GM23338 (cell line): ENCODE data around the gene C1orf115.
"Not testable (repeated sequence)": the region's sequence is repeated elsewhere in the genome, so short reads cannot be mapped to it uniquely, and the experiment has no call there.

ENCODE experiments used
- CREB1 ChIP-seq: fragments of 250-450 bp; sonication (Bioruptor Pico); IDR thresholded peaks from 2 replicates; pipeline ENCODE4 v1.5.0; 2020; ENCODE audit warnings: low read depth, mild to moderate bottlenecking, moderate library complexity
- CTCF ChIP-seq, 2 experiments: fragments of 200-600 bp in 1 of 2; sonication (generic) in 1 of 2; conservative IDR thresholded peaks; 2 replicates each; pipeline versions ENCODE4 v1.5.1 to v1.6.1; 2016 to 2017; ENCODE audit warnings: antibody characterized with exemption in 2 of 2, low read depth in 2 of 2, mild to moderate bottlenecking in 2 of 2, moderate library complexity in 1 of 2
- EZH2 ChIP-seq: fragments of 200-600 bp; sonication (generic); IDR thresholded peaks from one replicate; pipeline ENCODE4 v1.8.0; 2017; ENCODE audit warnings: antibody characterized with exemption, mild to moderate bottlenecking, low read depth; ENCODE audit not compliant: unreplicated experiment
- EZH2phosphoT487 ChIP-seq: fragments of 200-600 bp; sonication (generic); IDR thresholded peaks from one replicate; pipeline ENCODE4 v1.8.1; 2018; ENCODE audit warnings: antibody characterized with exemption; ENCODE audit not compliant: unreplicated experiment
- JUNB ChIP-seq: IDR thresholded peaks from one replicate; pipeline ENCODE4 v1.6.1; 2016; ENCODE audit warnings: antibody characterized with exemption; ENCODE audit not compliant: unreplicated experiment
- NANOG ChIP-seq: IDR thresholded peaks from 2 replicates; pipeline ENCODE4 v1.6.1; 2016; ENCODE audit warnings: antibody characterized with exemption, borderline replicate concordance
- POLR2AphosphoS5 ChIP-seq: IDR thresholded peaks from 2 replicates; pipeline ENCODE4 v1.6.1; 2016; ENCODE audit warnings: antibody characterized with exemption, low read depth
- STAT1 ChIP-seq: IDR thresholded peaks from one replicate; pipeline ENCODE4 v1.6.1; 2016; ENCODE audit warnings: antibody characterized with exemption; ENCODE audit not compliant: unreplicated experiment
- ZNF331 ChIP-seq: fragments of 250-450 bp; sonication (Bioruptor Pico); IDR thresholded peaks from 2 replicates; pipeline ENCODE4 v1.5.0; 2020; ENCODE audit warnings: low read depth, mild to moderate bottlenecking, moderate library complexity
- TF ChIP-seq, protein P1 (sequence below): IDR thresholded peaks from one replicate; pipeline ENCODE4 v1.6.1; 2018; ENCODE audit warnings: antibody characterized with exemption; ENCODE audit not compliant: unreplicated experiment

DNA sequence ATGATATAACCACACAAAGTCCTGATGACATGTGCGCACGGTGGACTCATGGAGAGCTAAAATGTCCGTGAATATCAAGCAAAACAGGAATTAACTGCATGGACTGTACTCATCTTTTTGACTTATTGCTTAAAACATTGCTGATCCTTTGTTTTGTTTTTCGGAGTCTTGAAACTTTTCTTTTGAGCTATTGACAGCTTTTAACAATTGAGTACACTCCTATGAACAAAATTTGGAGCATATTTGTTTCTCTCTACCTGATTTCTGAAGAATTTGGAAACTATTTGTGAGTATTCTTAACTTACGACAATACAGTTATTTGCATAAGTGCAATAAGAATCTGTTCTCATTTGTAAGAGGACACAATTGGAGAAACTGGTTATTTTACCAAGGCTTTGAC is 25.8 kb downstream of the C1orf115 start:
- TF ChIP-seq CTCF (conservative IDR thresholded peaks at IDR 0.05; ENCODE audit: low read depth in 2 of 2); NANOG; JUNB; EZH2; STAT1; POLR2AphosphoS5; CREB1 (CRISPR knock-in tag); EZH2phosphoT487; ZNF331: not testable (repeated sequence)
- TF ChIP-seq, protein P1, sequence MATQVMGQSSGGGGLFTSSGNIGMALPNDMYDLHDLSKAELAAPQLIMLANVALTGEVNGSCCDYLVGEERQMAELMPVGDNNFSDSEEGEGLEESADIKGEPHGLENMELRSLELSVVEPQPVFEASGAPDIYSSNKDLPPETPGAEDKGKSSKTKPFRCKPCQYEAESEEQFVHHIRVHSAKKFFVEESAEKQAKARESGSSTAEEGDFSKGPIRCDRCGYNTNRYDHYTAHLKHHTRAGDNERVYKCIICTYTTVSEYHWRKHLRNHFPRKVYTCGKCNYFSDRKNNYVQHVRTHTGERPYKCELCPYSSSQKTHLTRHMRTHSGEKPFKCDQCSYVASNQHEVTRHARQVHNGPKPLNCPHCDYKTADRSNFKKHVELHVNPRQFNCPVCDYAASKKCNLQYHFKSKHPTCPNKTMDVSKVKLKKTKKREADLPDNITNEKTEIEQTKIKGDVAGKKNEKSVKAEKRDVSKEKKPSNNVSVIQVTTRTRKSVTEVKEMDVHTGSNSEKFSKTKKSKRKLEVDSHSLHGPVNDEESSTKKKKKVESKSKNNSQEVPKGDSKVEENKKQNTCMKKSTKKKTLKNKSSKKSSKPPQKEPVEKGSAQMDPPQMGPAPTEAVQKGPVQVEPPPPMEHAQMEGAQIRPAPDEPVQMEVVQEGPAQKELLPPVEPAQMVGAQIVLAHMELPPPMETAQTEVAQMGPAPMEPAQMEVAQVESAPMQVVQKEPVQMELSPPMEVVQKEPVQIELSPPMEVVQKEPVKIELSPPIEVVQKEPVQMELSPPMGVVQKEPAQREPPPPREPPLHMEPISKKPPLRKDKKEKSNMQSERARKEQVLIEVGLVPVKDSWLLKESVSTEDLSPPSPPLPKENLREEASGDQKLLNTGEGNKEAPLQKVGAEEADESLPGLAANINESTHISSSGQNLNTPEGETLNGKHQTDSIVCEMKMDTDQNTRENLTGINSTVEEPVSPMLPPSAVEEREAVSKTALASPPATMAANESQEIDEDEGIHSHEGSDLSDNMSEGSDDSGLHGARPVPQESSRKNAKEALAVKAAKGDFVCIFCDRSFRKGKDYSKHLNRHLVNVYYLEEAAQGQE, result not testable (repeated sequence)
